HG02870 (cell line): ENCODE results near the gene ZNF544.
A peak's percentile ranks its signal among the peaks of the same experiment; 100 is the strongest.

Source experiments
- ATAC-seq: cut with Tn5 transposase; IDR thresholded peaks from one replicate; pipeline ENCODE4 v1.9.1; 2021; ENCODE audit warnings: mild to moderate bottlenecking, moderate library complexity; ENCODE audit not compliant: unreplicated experiment

Gene ZNF544

DNA sequence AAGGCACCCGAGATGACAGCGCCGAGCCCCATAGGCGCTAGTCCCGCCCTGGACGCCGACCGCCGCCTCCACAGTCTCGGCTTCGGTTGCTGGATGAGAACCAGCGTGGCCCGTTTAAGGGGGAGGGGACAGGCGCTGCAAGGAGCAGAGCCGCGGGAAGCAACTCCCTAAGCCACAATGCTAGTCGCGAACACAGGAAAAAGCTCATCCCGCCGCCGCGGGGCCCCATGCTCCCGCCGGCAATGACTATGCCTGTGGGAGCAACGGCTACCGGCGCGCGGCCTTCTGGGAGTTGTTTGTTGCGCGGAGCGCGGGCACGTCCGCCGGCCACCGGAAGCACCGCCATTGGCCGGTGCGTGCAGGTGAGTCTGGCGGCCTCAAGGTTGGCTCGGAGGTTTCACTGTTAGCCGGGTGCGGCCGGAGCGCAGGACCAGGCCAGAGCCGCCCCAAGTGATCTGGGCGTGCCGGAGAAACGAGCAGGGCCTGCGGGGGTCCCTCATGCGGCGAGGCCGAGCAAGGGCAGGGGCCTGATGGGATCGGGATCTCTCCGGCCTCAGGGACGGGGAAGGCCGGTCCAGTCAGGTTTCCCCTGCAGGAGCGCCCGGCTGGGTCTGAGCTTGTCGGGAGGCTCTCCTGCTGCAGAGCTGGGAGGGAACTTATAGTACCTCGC lies at the start of gene ZNF544:
ZNF544 (plus strand) TSS at position 330 of the 670 bp plus-strand sequence. CDS start 15,110 bp downstream, outside the sequence.
- ATAC-seq: peak; percentile 80

DNA sequence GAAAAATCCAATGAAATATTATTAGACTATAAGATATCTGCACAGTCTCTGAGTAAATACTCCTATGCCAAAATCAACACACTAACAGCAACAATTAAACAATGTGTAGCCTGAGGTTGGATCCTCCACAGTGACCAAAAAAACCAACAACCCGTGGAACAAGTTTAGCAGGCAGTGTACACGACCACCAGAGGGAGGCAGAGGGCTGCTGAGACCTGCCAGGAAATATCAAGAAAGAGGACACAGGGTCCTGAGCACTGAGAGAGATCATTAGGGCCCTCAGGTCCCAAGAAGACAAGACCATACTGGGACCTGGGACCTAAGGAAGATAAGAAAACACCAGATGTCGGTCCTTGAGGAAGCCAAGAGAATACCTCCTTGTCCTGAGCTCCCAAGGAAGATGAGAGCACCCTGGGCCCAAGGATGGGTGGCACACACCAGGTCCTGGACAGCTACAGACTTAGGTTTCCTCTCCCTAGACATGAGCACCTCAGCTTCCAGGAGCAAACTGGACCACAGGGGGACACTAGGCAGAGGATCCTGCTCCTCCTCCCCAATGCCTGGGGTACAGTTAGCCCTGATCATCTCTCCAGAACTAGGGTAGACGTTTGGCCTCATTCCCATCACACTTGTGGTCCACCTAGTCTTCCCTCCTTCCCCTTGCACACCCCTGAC lies 46.7 kb upstream of the ZNF544 start:
- no peak for ATAC-seq

DNA sequence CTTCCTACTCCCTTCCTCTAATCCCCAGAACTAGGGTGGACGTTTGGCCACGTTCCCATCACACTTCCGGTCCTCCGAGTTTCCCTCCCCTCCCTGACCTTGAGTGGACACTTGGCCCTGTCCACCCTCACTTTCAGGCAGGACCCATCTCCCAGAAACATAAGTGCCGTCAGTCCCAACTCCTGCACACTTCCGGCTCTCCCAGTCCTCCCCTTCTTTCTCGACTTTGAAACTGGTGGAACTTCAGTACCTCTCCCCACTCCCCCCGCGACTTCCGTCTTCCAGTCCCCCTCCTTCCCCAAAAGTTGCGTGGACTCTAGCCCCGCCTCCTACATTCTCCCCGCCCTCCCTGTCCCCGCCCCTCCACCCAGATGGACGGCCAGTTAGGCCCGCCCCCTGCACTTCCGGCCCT lies 46.1 kb upstream of the ZNF544 start:
- no peak for ATAC-seq

DNA sequence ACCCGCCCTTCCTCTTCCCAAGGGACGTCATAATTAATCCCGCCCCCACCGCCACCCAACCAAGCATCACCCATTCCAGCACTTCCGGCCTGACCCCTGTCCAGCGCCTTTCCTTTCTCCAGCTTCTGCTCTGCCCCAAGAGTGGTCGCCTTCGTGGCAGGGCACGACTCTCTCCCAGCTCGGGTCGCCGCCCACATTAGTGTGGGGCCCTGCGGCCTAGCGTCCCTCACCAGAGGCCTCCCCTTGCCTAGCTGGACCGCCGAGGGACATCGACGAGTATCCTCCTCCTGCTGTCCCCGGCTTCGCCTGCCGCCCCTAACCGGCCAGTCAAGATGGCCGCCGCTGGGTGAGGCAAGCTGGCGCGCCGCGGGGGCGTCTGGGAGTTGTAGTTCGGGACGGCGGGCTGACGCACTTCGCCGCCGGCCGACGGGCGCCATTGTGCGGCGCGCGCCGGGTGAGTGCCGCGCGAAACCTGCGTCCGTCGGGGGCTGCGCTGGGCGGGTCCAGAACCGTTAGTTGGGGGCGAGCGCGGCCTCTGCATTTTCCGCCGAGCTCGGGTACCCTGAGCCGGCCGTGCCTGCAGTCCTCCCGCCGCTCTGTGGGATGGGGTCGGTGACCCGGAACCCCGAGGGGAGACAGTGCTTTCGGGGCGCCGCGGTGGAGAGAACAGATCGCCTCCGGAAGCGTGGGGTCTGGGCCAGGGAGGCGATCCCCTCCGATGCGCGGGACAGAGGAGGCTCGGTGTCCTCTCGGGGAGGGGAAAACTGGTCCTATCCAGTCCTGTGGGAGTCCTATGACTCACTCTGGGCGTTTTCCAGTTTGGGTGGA lies 45.5 kb upstream of the ZNF544 start, which contains the start of gene ZNF274:
ZNF274 (plus strand) TSS at position 73 of the 828 bp plus-strand sequence. CDS start 905 bp downstream, outside the sequence.
- peak; percentile 70 for ATAC-seq

DNA sequence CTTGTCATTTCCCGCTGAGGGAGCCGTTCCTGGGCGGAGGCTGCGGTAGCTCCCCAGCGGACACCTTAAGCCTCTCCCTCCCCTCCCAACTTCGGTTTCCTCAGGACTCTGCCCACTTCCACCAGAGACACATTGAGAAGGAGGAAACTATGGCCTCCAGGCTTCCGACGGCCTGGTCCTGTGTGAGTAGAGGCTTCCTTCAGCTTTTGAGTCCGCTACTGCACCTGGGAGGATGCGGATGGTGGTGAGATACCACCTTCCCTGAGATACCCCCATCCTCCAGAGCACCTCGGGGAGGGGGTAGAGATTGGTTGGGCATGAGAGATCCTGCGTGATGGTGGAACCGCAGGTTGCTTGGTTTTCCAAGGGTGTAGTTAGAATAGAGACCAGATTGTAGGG lies 44.9 kb upstream of the ZNF544 start:
- no peak for ATAC-seq

DNA sequence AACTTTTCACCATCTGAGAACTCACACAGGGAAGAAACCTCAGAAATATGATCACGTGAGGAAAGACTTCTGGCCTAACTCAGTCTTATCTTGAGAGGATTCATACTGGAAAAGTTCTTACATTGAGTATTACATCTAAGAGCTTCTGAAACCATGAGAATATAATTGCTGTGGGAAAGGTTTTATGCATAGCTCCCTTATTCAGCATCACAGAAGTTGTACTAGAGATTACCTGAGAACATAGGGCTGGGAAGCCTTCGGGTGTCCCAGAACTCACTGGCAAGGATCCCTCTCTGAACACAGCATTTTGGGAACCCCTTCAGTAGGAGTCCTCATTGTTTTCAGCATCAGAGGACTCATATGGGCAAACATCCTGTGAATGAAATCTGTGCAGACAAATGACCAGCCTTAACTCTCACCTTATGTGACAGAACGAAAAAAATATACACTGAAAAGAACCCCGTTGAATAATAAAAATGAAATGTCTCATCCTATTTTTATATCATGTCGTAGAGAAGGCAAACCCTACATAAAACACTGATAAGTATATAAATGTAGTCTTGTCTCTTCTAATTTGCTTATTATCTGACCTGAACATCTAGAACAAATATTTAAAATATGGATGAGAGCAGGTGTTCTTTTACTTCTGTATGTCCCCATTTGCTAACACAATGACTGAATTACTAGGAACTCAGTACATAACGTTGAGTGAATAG lies 31.7 kb upstream of the ZNF544 start:
- ATAC-seq: no peak

DNA sequence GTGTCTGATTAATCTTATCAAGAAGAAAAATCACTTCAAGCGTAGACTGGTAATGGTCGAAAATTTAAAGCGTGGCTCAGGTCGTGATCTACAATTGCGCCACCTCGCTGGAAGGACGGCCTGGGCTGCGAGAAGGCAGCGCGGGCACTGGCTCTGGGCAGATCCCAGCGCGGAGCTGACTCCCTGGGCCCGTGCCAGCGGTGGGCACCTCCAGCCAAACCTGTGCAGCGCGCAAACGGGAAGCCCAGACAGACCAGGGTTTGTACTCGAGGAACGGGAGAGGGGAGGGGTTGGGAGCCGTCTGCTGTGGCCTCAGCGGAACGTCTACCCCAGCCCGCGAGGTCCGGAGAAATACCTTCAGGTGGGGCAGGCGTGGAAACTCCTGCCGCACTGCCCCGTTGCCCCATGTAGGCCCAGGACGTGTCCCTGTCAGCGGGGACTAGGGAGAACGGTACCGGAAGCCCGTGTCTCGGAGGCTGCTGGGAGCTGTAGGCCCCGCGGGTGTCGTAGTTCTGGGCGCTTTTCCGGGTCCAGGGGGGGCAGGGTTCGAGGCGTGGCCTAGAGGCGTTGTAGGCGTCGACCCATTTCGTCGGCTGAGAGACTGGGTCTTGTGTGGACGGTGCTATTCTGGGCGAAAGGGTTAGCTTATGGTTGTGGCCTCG lies 24.8 kb upstream of the ZNF544 start:
- ATAC-seq: no peak

DNA sequence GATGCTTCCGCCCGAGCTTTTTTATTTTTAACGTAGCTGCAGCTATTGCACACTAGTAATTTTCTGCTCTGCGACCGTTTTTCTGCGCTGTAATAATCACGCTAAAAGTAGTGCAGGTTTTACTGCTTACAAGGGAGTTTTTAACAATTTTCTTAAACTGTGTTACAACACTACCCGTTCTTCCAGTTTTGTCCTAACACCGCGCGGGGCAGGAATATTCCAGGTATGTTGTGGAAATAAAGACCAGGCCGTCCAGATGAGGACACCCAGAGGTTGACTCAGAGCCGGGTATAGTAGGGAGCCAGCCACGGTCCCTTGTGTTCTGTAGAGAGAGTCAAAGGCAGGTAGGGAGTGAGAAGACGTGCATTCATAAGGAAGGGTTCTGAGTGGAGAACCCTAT lies 24.1 kb upstream of the ZNF544 start:
- ATAC-seq: no peak

DNA sequence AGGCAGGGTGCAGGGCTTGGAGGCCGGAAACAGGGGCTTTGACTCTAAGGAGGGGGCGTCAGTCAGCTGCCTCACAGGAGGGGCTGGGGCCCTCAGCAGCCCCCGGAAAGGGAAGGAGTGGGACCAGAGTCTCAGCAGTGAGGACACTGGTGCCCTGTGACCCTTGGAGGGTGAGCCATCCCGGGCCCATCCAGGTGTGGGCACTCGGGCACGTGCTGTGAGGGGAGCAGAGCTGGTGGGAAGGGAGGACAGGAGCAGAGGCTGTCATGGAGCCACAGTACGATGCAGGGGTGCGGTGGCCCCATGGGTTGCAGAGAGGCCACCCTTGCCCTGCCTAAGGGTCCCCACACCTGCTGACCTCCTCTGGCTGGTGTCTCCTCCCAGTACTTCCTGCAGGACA lies 19.1 kb upstream of the ZNF544 start:
- no peak for ATAC-seq

DNA sequence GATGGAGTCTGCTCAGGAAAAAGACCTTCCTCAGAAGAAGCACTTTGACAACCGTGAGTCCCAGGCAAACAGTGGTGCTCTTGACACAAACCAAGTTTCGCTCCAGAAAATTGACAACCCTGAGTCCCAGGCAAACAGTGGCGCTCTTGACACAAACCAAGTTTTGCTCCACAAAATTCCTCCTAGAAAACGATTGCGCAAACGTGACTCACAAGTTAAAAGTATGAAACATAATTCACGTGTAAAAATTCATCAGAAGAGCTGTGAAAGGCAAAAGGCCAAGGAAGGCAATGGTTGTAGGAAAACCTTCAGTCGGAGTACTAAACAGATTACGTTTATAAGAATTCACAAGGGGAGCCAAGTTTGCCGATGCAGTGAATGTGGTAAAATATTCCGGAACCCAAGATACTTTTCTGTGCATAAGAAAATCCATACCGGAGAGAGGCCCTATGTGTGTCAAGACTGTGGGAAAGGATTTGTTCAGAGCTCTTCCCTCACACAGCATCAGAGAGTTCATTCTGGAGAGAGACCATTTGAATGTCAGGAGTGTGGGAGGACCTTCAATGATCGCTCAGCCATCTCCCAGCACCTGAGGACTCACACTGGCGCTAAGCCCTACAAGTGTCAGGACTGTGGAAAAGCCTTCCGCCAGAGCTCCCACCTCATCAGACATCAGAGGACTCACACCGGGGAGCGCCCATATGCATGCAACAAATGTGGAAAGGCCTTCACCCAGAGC lies 16.2 kb upstream of the ZNF544 start:
- ATAC-seq: no peak

DNA sequence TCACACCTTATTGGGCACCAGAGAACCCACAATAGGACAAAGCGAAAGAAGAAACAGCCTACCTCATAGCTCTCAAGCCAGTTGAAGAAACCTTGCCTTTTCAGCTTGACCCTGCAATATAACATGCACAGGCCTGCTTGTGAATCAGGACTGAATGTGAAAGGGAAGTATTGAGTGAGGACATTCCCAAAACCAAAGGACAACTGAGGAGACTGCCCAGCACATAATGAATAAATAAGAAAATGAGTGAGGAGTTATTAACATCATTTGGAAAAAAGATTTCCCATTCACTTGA lies 15.7 kb upstream of the ZNF544 start:
- ATAC-seq: no peak

DNA sequence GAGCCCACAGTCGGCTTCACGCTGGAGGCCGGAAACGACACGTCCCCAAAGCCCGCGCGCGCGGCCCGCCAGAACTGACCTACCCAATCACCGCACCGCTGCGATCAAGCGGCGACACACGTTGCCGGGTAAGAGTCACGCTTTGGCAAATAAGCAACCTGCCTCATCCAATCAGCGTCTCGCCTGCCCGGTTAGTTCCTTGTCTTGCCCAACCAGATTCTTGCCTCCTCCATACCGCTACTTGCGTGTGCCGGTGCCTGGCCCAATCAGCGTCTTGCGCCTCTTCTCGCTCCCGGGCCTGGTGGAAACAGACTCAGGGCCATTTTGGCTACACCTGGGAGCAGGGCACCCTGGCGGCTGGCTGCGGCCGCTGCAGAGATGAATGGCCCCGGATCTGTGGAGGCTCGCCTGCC lies 11.6 kb upstream of the ZNF544 start:
- no peak for ATAC-seq

DNA sequence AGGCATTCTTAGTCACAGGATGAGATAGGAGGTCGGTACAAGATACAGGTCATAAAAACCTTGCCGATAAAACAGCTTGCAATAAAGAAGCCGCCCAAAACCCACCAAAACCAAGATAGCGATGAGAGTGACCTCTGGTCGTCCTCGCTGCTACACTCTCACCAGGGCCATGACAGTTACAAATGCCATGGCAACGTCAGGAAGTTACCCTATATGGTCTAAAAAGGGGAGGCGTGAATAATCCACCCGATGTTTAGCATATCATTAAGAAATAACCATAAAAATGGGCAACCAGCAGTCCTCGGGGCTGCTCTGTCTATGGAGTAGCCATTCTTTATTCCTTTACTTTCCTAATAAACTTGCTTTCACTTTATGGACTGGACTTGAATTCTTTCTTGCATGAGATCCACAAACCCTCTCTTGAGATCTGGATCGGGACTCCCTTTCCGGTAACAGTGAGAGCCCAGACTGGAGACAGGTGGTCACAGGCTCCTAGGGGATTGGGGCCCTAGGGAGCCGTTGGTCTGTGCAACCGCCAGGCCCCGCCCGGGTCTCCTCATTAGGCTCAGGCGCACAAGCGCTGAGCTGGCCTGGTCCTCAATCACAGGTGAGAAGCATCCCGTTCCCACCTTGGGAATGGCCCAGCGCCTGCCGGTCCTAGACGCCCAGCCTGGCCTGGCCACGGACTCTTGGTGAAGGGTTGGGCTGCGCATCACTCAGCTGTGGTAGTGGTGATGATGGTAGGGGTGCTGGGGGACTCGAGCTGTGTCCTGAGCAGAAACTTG lies 10.9 kb upstream of the ZNF544 start:
- no peak for ATAC-seq

DNA sequence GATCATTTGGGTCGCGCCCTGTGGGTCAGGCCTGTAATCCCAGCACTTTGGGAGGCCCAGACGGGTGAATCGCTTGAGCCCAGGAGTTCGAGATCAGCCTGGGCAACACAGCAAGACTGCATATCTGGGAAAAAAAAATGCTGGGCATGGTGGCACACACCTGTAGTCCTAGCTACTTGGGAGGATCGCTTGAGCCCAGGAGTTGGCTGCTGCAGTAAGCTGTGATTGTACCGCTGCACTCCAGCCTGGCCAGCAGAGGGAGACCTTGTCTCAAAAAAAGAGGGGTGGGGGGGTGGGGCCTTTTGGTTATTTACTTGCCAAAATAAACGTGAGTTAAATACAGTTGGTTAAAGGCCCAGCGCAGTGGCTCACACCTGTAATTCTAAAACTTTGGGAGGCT lies 9.8 kb upstream of the ZNF544 start:
- ATAC-seq: no peak

DNA sequence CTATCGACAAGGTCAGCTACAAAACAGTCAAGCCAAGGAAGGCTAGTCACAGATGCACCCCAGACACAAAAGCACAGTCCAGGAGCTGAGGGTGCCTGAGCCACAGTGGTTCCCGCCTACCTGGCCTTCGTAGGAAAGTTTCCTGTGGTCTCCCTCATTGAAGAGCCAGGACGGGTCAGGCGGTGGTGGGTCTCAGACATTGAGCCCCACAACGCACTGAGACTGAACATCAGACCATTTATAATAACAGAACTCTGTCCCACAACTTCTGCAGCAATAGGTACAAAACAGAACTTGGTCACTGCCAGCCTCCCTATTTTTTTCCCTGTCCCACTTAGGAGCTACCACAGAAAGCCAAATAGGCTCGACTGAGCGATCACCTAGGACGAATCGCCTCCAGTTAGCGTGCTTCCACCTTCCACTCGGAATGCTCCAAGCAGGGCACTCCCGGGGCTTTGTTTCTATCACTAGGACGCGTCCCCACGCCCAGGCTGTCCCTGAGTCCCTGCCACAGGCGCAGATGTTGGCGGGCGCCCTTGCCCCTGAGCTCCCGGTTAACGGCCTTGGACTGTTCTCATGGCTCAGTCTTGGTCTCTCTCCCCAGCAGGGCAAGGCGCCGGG lies 640 bp upstream of the ZNF544 start:
- peak; percentile 12 for ATAC-seq

DNA sequence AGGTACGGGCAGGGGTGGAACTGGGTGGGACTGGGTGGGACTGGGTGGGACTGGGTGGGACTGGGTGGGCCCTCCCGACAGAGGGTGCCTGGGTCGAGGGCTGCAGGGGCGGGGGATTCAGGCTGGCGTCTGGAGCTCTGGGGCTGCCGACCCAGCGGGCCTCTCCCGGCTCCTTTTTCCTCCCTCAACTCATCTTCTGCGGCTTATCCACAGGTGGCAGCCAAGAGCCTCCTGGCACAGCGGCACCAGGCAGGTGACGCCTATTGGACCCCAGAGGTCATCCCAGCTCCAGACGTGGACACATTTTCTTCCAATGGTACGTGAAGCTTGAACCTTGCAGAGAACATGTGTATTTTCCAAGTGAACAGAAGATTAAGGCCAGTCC lies 533 bp downstream of the ZNF544 start:
- no peak for ATAC-seq

DNA sequence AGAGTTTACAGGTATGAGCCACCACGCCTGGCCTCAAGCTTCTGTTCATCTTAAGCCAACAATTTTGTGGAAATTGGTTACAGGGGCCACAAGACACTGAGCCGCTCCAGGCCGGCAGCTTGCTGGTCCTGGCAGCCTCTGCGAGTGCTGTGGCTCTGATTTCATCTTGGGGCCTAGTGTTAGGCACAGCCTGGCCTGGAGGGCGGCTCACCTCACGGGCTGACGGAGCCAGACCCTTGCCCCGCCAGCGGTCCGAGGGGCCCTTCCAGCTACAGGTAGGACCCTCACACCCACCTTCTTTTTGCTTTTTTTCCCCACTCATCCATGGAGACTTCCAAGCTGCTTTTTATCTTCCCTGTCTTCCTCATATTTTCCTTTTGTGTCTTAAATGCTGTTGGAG lies 8.6 kb downstream of the ZNF544 start:
- ATAC-seq: no peak

DNA sequence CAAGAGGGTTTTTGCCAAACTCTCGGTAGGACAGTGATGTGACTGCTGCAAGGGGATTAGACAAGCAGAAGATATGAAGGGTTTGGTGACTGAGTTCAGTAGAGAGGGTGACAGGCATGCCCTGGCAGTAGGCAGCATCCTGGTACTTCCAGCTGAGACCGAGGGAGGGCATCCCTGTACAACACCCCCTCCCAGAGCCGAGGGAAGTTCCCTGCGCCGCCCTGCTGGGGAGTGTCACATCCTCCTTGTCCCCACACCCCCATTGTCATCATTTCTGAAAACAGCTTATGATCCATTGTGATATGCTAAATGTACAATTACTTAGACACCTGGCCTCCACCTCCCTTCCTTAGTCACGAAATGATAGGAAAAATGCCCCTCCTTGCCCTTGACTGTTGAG lies 14.6 kb downstream of the ZNF544 start:
- no peak for ATAC-seq

DNA sequence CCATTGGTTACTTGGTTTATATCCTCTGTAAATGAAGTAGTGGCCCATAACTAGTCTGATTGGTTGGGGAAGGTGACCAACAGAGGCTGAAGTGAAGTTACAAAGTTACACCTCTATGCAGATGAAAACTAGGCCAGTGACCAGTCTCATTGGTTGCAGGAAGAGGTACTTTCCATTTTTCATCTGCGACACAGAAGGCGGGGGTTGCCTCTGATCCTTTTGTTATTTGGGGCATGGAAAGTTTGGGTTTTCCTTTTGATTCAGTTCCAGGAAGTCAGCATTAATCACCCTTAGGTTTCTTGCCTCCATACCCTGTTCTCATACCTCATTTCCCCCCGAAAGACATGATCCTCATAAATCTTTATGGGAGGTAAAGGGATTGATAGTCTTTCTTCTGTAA lies 20.2 kb downstream of the ZNF544 start:
- ATAC-seq: no peak
